Measurements from ENCODE around the gene ACAN. TPM values are rescaled to one million over a fixed set of nuclear protein-coding genes. Genes with fewer than 3 reads are reported as not detected.

ACAN gene
- total and polyA plus RNA-seq, 5 experiments from 2014 or later: 0.05 TPM; not detected in 4

- peaks cover 4 to 20% (median 9%) of the 10 kb centered on the region in 4 donors for H3K4me1 Mint-ChIP-seq
- H3K9me3 Mint-ChIP-seq: no peaks in the 10 kb centered on the region
- peaks cover 0 to 2% (median 0%) of the 10 kb centered on the region in 3 donors for H3K36me3 Mint-ChIP-seq
- ATAC-seq (no peak), DNase-seq (no peak)
- peaks cover 43 to 94% (median 60%) of the 10 kb centered on the region in 5 donors for H3K27me3 Mint-ChIP-seq
- peak overlapping the region in 1 of 10 donors; percentile 54 for H3K27ac Mint-ChIP-seq
- peak overlapping the region in 1 of 10 donors; percentile 26 for H3K4me3 Mint-ChIP-seq
- POLR2A ChIA-PET: no interaction called here
These were observed 1.0 kb downstream of the ACAN start for GRCh38 chr15:88804257-88804656.

DNA sequence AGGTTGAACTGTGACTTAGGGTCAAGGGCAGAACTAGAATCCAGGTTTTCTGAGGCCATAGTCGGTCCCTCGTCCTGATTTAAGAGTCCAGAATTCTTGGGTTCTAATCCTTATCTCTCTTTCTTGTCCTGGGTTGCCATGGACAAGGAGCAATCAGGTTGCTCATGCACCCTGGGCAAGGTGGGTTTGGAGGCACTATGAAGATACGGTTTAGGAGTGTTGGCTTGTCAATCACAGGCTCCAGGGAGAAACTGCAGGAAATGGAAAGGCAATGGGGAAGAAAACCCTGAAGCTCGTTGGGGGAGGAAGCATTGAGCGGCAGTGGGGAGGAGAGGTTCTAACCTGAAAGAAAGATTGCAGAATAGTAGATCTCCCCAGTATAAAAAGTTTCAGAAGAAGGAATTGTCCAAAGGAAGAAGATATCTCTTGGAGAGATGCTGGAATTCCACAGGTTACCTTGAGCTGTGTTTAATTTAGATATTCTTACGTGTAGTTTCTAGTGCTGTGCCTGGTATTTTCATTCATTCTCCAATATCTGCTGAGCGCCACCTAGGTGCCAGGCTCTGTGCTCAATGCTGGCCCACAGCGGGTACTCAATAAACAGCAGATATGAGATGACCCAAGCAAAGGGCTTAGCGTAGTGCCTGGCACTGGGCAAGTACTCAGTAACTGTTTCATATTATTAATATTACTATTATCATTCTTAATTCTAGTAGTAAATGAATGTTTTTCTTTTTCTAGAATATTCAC lies 2.0 kb downstream of the ACAN start:
- Mint-ChIP-seq H3K4me1 (peaks cover 4 to 20% (median 9%) of the 10 kb centered on the region in 4 donors), H3K27me3 (peaks cover 37 to 87% (median 52%) of the 10 kb centered on the region in 5 donors), H3K9me3 (no peaks in the 10 kb centered on the region), H3K4me3 (no peak overlapping the region), H3K36me3 (peaks cover 0 to 2% (median 0%) of the 10 kb centered on the region in 3 donors), H3K27ac (peak overlapping the region in 1 of 10 donors; percentile 37)
- no peak for ATAC-seq
- DNase-seq: peak in 1 of 10 donors; percentile 0
- POLR2A ChIA-PET: no interaction called here

DNA sequence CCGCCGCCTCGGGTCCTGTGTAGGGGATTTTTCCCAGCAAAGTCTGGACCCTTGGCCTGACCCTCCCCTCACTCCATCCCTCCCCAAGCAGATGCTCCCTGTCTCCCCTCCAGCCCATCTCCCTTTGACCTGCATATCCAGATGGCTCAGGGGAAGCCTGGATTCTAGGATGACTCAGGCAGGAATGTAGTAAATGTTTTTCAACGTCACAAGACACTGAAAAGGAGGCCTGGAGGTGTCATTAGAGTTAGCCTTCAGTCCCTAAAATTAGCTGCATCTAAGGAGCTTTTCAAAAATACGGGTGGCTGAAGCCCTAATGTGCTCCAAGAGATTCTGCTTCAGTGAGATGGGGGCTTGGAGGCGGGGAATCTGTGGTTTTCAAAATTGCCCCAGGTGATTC lies 7.2 kb downstream of the ACAN start:
- no peak for ATAC-seq
- H3K27ac Mint-ChIP-seq: no peak overlapping the region
- H3K27me3 Mint-ChIP-seq: peaks cover 16 to 80% (median 34%) of the 10 kb centered on the region in 5 donors
- no peaks in the 10 kb centered on the region for H3K4me1 Mint-ChIP-seq
- POLR2A ChIA-PET: no interaction called here
- no peaks in the 10 kb centered on the region for H3K9me3 Mint-ChIP-seq
- H3K4me3 Mint-ChIP-seq: no peak overlapping the region
- no peak for DNase-seq
- no peaks in the 10 kb centered on the region for H3K36me3 Mint-ChIP-seq

DNA sequence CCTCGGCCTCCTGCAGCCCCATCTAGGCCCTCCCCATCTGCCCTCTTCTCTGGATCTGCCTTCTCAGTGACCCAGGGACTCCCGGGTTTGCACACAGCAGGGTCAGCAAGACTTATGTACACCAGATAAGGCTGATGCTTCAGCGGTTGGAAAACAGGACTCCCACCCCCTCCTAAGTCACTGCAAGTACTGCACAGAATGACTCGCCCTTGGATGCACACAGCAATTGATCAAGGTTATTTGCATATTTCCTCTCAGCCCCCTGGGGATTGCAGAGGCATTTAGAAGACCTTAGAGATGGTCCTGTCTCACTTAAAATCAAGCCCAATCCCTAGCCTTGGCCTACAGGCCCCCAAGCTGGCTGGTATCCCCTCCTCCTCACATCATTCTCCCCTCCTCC lies 8.9 kb downstream of the ACAN start:
- POLR2A ChIA-PET: no interaction called here
- no peaks in the 10 kb centered on the region for H3K9me3 Mint-ChIP-seq
- ATAC-seq (no peak), DNase-seq (no peak)
- H3K27ac Mint-ChIP-seq: peak overlapping the region in 1 of 10 donors; percentile 37
- peaks cover 20 to 63% (median 33%) of the 10 kb centered on the region in 5 donors for H3K27me3 Mint-ChIP-seq
- H3K4me3 Mint-ChIP-seq: no peak overlapping the region
- no peaks in the 10 kb centered on the region for H3K36me3 Mint-ChIP-seq
- no peaks in the 10 kb centered on the region for H3K4me1 Mint-ChIP-seq

DNA sequence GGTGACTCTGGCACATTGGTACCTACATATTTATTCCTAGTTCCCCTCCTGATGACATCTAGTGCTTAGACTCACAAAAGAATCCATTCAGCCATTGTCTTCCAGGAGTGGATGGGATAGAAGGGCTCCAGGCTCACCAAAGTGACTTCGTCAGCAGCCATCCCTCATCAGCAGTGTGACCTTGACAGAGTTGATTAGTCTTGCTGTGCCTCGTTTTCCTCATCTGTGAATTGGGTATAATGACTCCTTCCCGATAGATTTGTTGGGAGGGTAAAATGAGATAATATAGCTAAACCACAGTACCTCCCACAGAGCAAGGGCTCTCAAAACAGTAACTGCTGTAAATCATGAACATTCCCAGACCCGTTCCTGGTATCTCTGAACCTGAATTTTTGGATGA lies 10.7 kb downstream of the ACAN start:
- H3K27ac Mint-ChIP-seq: peak overlapping the region in 1 of 10 donors; percentile 52
- DNase-seq: no peak
- POLR2A ChIA-PET: no interaction called here
- H3K4me3 Mint-ChIP-seq: no peak overlapping the region
- no peaks in the 10 kb centered on the region for H3K36me3 Mint-ChIP-seq
- no peaks in the 10 kb centered on the region for H3K9me3 Mint-ChIP-seq
- H3K4me1 Mint-ChIP-seq: no peaks in the 10 kb centered on the region
- ATAC-seq: no peak
- H3K27me3 Mint-ChIP-seq: peaks cover 12 to 52% (median 19%) of the 10 kb centered on the region in 5 donors

DNA sequence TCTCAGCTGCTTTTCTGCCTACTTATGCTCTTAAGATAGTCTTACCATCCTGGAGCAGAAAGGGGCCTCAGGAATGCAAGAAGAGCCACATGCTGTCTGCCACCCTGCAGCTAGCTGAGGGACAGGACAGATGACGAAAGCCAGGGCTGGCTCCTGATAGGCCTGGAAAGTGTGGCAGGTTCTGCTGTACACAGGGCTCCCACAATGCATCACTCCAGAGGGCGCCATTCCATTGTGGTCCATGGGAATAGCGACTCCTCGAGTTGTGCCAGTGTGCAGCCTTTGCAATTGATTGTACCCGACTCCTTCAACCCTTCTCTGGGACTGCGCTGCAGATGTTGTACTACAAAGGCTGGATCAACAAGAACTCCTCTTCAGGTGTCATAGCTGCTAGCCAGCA lies 11.2 kb downstream of the ACAN start:
- POLR2A ChIA-PET: no interaction called here
- no peak for DNase-seq
- H3K36me3 Mint-ChIP-seq: no peaks in the 10 kb centered on the region
- no peak overlapping the region for H3K4me3 Mint-ChIP-seq
- no peaks in the 10 kb centered on the region for H3K4me1 Mint-ChIP-seq
- no peak overlapping the region for H3K27ac Mint-ChIP-seq
- peaks cover 12 to 51% (median 16%) of the 10 kb centered on the region in 5 donors for H3K27me3 Mint-ChIP-seq
- no peak for ATAC-seq
- H3K9me3 Mint-ChIP-seq: no peaks in the 10 kb centered on the region

- Mint-ChIP-seq H3K4me3 (no peak overlapping the region), H3K27ac (no peak overlapping the region), H3K27me3 (peaks cover 14 to 23% (median 20%) of the 10 kb centered on the region in 5 donors), H3K4me1 (peaks cover 0 to 2% (median 0%) of the 10 kb centered on the region in 4 donors), H3K36me3 (no peaks in the 10 kb centered on the region), H3K9me3 (no peaks in the 10 kb centered on the region)
- DNase-seq (no peak), ATAC-seq (no peak)
- POLR2A ChIA-PET: no interaction called here
These were observed 15.7 kb downstream of the ACAN start for GRCh38 chr15:88818920-88819319.

GRCh38 chr15:88821993-88822392 lies 18.8 kb downstream of the ACAN start:
- Mint-ChIP-seq H3K36me3 (no peaks in the 10 kb centered on the region), H3K4me1 (peaks cover 0 to 2% (median 0%) of the 10 kb centered on the region in 4 donors), H3K4me3 (no peak overlapping the region), H3K27me3 (peaks cover 8 to 21% (median 15%) of the 10 kb centered on the region in 5 donors), H3K27ac (no peak overlapping the region), H3K9me3 (peaks cover 0 to 2% (median 0%) of the 10 kb centered on the region in 9 donors)
- DNase-seq (no peak), ATAC-seq (no peak)
- POLR2A ChIA-PET: no interaction called here

GRCh38 chr15:88828791-88829190 lies 25.6 kb downstream of the ACAN start:
- DNase-seq: no peak
- peaks cover 0 to under 1% (median 0%) of the 10 kb centered on the region in 4 donors for H3K4me1 Mint-ChIP-seq
- ATAC-seq: no peak
- H3K27me3 Mint-ChIP-seq: peaks cover 0 to 4% (median 1%) of the 10 kb centered on the region in 5 donors
- H3K9me3 Mint-ChIP-seq: peaks cover 0 to 2% (median 0%) of the 10 kb centered on the region in 9 donors
- no peak overlapping the region for H3K4me3 Mint-ChIP-seq
- no peak overlapping the region for H3K27ac Mint-ChIP-seq
- POLR2A ChIA-PET: no interaction called here
- H3K36me3 Mint-ChIP-seq: no peaks in the 10 kb centered on the region

DNA sequence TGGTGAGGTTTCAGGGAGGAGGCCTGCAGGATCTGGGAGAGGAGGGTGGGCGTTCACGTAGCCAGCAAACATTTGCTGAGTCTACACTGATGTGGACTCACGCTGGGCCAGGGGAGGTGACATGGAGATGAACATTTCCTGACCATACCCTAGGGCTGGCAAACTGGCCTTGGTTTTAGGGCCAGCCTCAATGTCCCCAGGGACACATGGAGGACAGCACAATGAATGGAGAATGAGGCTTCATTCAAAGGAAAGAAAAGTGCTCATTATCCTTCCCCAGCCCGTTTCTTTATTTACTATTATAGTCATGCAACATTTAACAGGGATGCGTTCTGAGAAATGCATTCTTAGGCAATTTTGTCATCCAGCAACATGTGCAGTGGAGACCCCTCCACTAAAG lies 26.8 kb downstream of the ACAN start:
- Mint-ChIP-seq H3K27me3 (peaks cover 0 to 2% (median 0%) of the 10 kb centered on the region in 5 donors), H3K4me1 (peaks cover 0 to 3% (median 1%) of the 10 kb centered on the region in 4 donors), H3K27ac (no peak overlapping the region), H3K36me3 (no peaks in the 10 kb centered on the region), H3K9me3 (no peaks in the 10 kb centered on the region), H3K4me3 (no peak overlapping the region)
- DNase-seq: no peak
- ATAC-seq: no peak
- POLR2A ChIA-PET: no interaction called here

GRCh38 chr15:88832820-88833730 lies 29.8 kb downstream of the ACAN start:
- POLR2A ChIA-PET: no interaction called here
- H3K36me3 Mint-ChIP-seq: no peaks in the 10 kb centered on the region
- DNase-seq (no peak), ATAC-seq (no peak)
- peaks cover 0 to 3% (median 2%) of the 10 kb centered on the region in 4 donors for H3K4me1 Mint-ChIP-seq
- no peaks in the 10 kb centered on the region for H3K27me3 Mint-ChIP-seq
- no peak overlapping the region for H3K4me3 Mint-ChIP-seq
- H3K9me3 Mint-ChIP-seq: no peaks in the 10 kb centered on the region
- peak overlapping the region in 4 of 10 donors; percentile 7 to 86 (median 38) for H3K27ac Mint-ChIP-seq

GRCh38 chr15:88833731-88834100 lies 30.5 kb downstream of the ACAN start:
- peaks cover 0 to 3% (median 2%) of the 10 kb centered on the region in 4 donors for H3K4me1 Mint-ChIP-seq
- peaks cover 0 to 4% (median 0%) of the 10 kb centered on the region in 5 donors for H3K27me3 Mint-ChIP-seq
- no peak overlapping the region for H3K4me3 Mint-ChIP-seq
- DNase-seq (no peak), ATAC-seq (no peak)
- no peak overlapping the region for H3K27ac Mint-ChIP-seq
- POLR2A ChIA-PET: no interaction called here
- no peaks in the 10 kb centered on the region for H3K36me3 Mint-ChIP-seq
- no peaks in the 10 kb centered on the region for H3K9me3 Mint-ChIP-seq

Measured in naive thymus-derived CD8-positive, alpha-beta T cell (primary cell).